Upper lobe of left lung (tissue), 4 donors: ENCODE results near the gene PILRA.

Experiments
- CTCF ChIP-seq, 6 experiments: fragments of 450-650 bp in 4 of 6; fragments of 200-600 bp in 2 of 6; sonication (generic) in 2 of 6; IDR thresholded peaks; one replicate each; pipeline ENCODE4 v1.5.1; 2016 to 2019; ENCODE audit warnings: antibody characterized with exemption in 6 of 6
- EP300 ChIP-seq, 4 donors: sonication (generic); formaldehyde crosslinking; IDR thresholded peaks; one replicate each; pipeline ENCODE4 v1.5.1; 2017; ENCODE audit warnings: antibody characterized with exemption in 4 of 4, control low read depth in 2 of 4
- POLR2A ChIP-seq, 4 donors: fragments of 450-650 bp; IDR thresholded peaks; one replicate each; pipeline ENCODE4 v1.5.1; 2016 to 2017; ENCODE audit warnings: antibody characterized with exemption in 4 of 4, mild to moderate bottlenecking in 2 of 4
- POLR2AphosphoS5 ChIP-seq, 2 donors: sonication (generic); formaldehyde crosslinking; IDR thresholded peaks; one replicate each; pipeline ENCODE4 v1.5.1; 2017; ENCODE audit warnings: antibody characterized with exemption in 2 of 2

- no peak for TF ChIP-seq CTCF (IDR thresholded peaks at IDR 0.05)
- TF ChIP-seq POLR2AphosphoS5 (IDR thresholded peaks at IDR 0.05), result no peak
- no peak for TF ChIP-seq POLR2A (IDR thresholded peaks at IDR 0.05)
- no peak for TF ChIP-seq EP300 (IDR thresholded peaks at IDR 0.05)
Measured at GRCh38 chr7:100389437-100390088, 16.3 kb downstream of the PILRA start.
